ENCODE data around the gene LRRC56.

LRRC56 gene

GRCh38 chr11:551131-551530, 13.8 kb downstream of the LRRC56 start:
- no peak overlapping the region for H3K27ac ChIP-seq
- TF ChIP-seq CTCF (IDR thresholded peaks at IDR 0.05) = no peak
- peaks cover 7 to 19% of the 10 kb centered on the region in 2 experiments for H3K4me1 ChIP-seq (ENCODE audit: control insufficient read depth in 1 of 2, insufficient read depth in 1 of 2, low read depth in 1 of 2, low read length in 1 of 2)
- peaks cover 52% of the 10 kb centered on the region for H3K27me3 ChIP-seq
- H3K4me3 ChIP-seq (ENCODE audit: low read depth in 1 of 2, low read length in 1 of 2) = no peak overlapping the region
- no peaks in the 10 kb centered on the region for H3K9me3 ChIP-seq
- no peaks in the 10 kb centered on the region for H3K36me3 ChIP-seq

DNA sequence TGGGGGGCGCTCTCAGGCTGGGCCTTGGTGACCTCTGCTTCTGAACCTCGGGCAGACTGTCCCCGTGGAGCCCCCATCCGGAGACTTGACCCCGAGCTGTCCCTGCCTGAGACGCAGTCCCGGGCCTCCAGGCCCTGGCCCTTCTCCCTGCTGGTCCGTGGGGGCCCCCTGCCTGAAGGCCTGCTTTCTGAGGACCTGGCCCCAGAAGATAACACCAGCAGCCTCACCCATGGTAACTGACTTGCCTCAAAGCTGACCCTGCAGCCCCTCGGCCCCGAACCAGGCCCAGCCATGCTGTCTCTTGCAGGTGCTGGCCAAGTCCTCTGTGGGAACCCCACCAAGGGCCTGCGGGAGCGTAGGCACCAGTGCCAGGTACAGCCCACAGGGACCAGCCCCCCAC, 14.3 kb downstream of the LRRC56 start:
- TF ChIP-seq CTCF (IDR thresholded peaks at IDR 0.05) = no peak
- peaks cover 57% of the 10 kb centered on the region for H3K27me3 ChIP-seq

DNA sequence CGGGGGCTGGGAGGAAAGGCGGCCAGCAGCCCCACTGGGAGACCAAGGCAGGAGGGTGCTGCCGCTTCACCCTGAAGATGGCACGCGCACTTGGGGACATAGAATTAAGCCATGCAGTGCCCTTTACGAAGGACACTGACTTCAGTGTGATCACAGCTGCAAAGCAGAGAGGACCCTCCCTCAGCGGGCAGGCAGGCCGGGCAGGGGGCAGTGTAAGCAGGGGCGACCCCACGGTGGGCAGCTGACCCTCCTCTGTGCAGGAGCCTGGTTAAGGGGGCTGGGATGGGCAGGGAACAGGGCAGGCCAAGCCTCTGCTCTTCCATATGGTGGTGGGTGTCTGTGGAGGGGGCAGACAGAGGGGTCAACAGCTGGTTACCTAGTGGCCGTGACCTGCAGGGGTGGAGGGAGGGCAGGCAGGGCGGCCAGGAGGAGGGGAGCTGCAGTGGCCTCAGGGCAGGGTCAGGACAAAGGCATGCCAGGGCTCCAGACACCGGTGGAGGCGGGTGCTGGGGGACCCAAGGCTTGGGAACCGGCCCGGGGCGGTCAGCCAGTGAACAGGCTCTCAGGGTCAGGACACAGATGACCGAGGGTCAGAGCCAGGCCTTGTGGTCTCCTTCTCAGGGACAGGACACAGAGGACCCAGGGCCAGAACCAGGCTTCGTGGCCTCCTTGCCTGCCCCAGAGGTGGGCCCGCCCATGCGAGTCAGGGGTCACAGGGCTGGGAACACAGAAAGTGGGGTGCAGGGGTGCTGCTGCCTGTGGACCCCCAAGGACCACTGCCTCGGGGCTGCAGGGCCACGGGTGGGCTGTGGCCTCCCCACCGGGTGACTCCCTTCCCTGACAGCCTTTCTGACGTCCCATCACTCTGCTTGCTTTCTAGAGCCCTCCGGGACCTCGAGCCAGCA, 16.0 kb downstream of the LRRC56 start:
- Histone ChIP-seq H3K4me3 (ENCODE audit: low read depth in 1 of 2, low read length in 1 of 2) (no peak overlapping the region), H3K36me3 (no peaks in the 10 kb centered on the region), H3K27ac (no peak overlapping the region), H3K27me3 (peaks cover 72% of the 10 kb centered on the region), H3K4me1 (ENCODE audit: control insufficient read depth in 1 of 2, insufficient read depth in 1 of 2, low read depth in 1 of 2, low read length in 1 of 2) (peaks cover 7 to 23% of the 10 kb centered on the region in 2 experiments), H3K9me3 (no peaks in the 10 kb centered on the region)
- TF ChIP-seq CTCF (IDR thresholded peaks at IDR 0.05) = no peak

More for the DNA sequence above, 14.3 kb downstream of the LRRC56 start:
- Histone ChIP-seq H3K9me3 (no peaks in the 10 kb centered on the region), H3K27ac (no peak overlapping the region), H3K4me1 (ENCODE audit: control insufficient read depth in 1 of 2, insufficient read depth in 1 of 2, low read depth in 1 of 2, low read length in 1 of 2) (peaks cover 7 to 23% of the 10 kb centered on the region in 2 experiments), H3K36me3 (no peaks in the 10 kb centered on the region), H3K4me3 (ENCODE audit: low read depth in 1 of 2, low read length in 1 of 2) (no peak overlapping the region)

DNA sequence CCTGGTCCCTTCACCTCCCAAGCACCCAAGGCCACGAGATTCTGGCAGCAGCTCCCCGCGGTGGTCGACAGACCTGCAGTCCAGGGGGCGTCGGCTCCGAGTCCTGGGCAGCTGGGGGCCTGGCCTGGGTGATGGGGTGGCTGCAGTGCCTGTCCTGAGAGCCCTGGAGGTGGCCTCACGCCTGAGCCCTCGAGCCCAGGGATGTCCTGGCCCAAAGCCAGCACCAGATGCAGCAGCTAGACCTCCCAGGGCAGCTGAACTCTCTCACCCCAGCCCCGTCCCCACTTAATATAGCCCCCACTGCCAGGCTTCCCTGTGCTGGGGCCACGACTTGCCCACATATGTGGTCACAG, 16.6 kb downstream of the LRRC56 start:
- Histone ChIP-seq H3K27ac (no peak overlapping the region), H3K36me3 (no peaks in the 10 kb centered on the region), H3K4me1 (ENCODE audit: control insufficient read depth in 1 of 2, insufficient read depth in 1 of 2, low read depth in 1 of 2, low read length in 1 of 2) (peaks cover 7 to 23% of the 10 kb centered on the region in 2 experiments), H3K27me3 (peaks cover 72% of the 10 kb centered on the region), H3K9me3 (no peaks in the 10 kb centered on the region), H3K4me3 (ENCODE audit: low read depth in 1 of 2, low read length in 1 of 2) (no peak overlapping the region)
- TF ChIP-seq CTCF (IDR thresholded peaks at IDR 0.05) = no peak

DNA sequence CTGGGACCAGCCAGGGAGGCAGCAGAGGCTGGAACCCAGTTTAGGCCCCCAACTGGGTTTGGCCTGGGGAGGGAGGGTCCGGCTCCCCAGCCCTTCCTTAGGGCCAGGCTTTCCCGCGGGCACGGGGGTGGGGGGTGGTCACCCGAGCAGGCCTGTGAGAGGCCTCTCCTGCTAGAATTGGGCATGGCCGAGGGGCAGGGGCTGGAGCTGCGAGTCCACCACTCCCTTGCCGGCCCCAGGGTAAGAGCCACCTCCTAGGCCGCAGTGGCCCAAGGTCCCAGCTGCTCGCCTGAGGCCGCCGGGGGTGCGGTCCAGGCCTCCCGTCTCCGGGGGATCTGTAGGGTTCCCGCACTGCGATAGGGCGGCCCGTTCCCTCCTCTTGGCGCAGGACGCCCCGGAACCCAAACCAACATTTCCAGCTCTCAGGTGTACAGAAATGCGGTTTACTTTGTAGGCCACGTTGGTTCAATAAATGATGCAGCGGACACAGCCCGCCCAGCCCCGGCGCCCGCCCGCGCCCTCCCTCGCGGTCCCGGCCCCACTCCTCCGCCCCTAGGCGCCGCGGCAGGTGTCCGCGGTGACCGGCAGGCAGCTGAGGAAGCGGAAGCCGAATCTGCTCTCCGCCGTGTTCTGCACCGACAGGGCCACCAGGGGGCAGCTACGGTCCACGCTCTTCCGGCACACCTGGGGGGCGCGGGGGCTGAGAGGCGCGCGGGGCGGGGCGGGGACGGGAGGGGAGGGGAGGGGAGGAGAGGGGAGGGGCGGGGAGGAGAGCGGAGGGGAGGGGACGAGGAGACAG, 17.3 kb downstream of the LRRC56 start:
- Histone ChIP-seq H3K9me3 (no peaks in the 10 kb centered on the region), H3K4me3 (ENCODE audit: low read depth in 1 of 2, low read length in 1 of 2) (peak overlapping the region; percentile 17 to 55)
- peak; percentile 91 for TF ChIP-seq CTCF (IDR thresholded peaks at IDR 0.05)

More for the DNA sequence above, 17.3 kb downstream of the LRRC56 start:
- Histone ChIP-seq H3K27ac (no peak overlapping the region), H3K36me3 (no peaks in the 10 kb centered on the region), H3K4me1 (ENCODE audit: control insufficient read depth in 1 of 2, insufficient read depth in 1 of 2, low read depth in 1 of 2, low read length in 1 of 2) (peaks cover 7 to 23% of the 10 kb centered on the region in 2 experiments), H3K27me3 (peaks cover 78% of the 10 kb centered on the region)
